CD14-positive monocyte (primary cell): ENCODE results near the gene SPATA17. TPM values are rescaled to one million over a fixed set of nuclear protein-coding genes. Genes with fewer than 3 reads are reported as not detected.

Experiments
- DNase-seq, 3 donors: peaks; one replicate each; pipeline ENCODE4 v3.0.0-alpha.2; 2011 to 2022
- H2AFZ ChIP-seq: 2 replicates; pipeline ENCODE4 v1.6.0; 2012; ENCODE audit warnings: mild to moderate bottlenecking, low read depth, low read length, inconsistent platforms; ENCODE audit not compliant: insufficient read depth, poor library complexity, severe bottlenecking
- H3K27ac ChIP-seq, 2 donors: 1 replicate in 1 of 2; 2 replicates in 1 of 2; pipeline ENCODE4 v1.5.1; 2012 to 2013; ENCODE audit warnings: low read length in 2 of 2, control low read depth in 1 of 2, inconsistent platforms in 1 of 2, low read depth in 1 of 2, mild to moderate bottlenecking in 1 of 2
- H3K27me3 ChIP-seq, 2 donors: one replicate each; pipeline versions ENCODE4 v1.6.0 to v1.6.1; 2011 to 2013; ENCODE audit warnings: low read length in 2 of 2; ENCODE audit not compliant: control insufficient read depth in 2 of 2, insufficient read depth in 2 of 2
- H3K36me3 ChIP-seq, 2 donors: replicated peaks in 1 of 2; 1 replicate in 1 of 2; 2 replicates in 1 of 2; pipeline versions ENCODE4 v1.5.1 to v1.6.1; 2012 to 2013; ENCODE audit warnings: low read length in 2 of 2, control low read depth in 1 of 2, inconsistent platforms in 1 of 2, mild to moderate bottlenecking in 1 of 2; ENCODE audit not compliant: insufficient read depth in 2 of 2, control insufficient read depth in 1 of 2
- H3K4me1 ChIP-seq, 2 donors: 1 replicate in 1 of 2; 2 replicates in 1 of 2; pipeline versions ENCODE4 v1.5.1 to v1.6.1; 2012 to 2013; ENCODE audit warnings: low read length in 2 of 2, control low read depth in 1 of 2, inconsistent platforms in 1 of 2, mild to moderate bottlenecking in 1 of 2, moderate library complexity in 1 of 2; ENCODE audit not compliant: insufficient read depth in 2 of 2, control insufficient read depth in 1 of 2
- H3K4me2 ChIP-seq: replicated peaks from 2 replicates; pipeline ENCODE3; 2012; ENCODE audit warnings: low read length, moderate library complexity, mild to moderate bottlenecking; ENCODE audit not compliant: poor library complexity, severe bottlenecking; ENCODE audit errors: extremely low read depth
- H3K4me3 ChIP-seq, 3 experiments: fragments of 200-600 bp in 1 of 3; sonication (generic) in 1 of 3; replicated peaks in 1 of 3; 1 replicate in 2 of 3; 2 replicates in 1 of 3; pipeline ENCODE4 v1.5.1; 2011 to 2013; ENCODE audit warnings: low read length in 3 of 3, mild to moderate bottlenecking in 3 of 3, control low read depth in 2 of 3, low read depth in 2 of 3, inconsistent platforms in 1 of 3, moderate library complexity in 1 of 3
- H3K79me2 ChIP-seq: 2 replicates; pipeline ENCODE4 v1.6.0; 2012; ENCODE audit warnings: mild to moderate bottlenecking, control low read depth, inconsistent platforms, low read length, moderate library complexity; ENCODE audit not compliant: insufficient read depth
- H3K9ac ChIP-seq: 2 replicates; pipeline ENCODE4 v1.6.0; 2017; ENCODE audit warnings: low read length, mild to moderate bottlenecking; ENCODE audit not compliant: insufficient read depth, poor library complexity, severe bottlenecking
- H3K9me3 ChIP-seq, 2 donors: replicated peaks in 1 of 2; 1 replicate in 1 of 2; 2 replicates in 1 of 2; pipeline versions ENCODE4 v1.5.1 to v1.6.1; 2012 to 2013; ENCODE audit warnings: low read length in 2 of 2, control low read depth in 1 of 2; ENCODE audit not compliant: control insufficient read depth in 1 of 2, insufficient read depth in 1 of 2
- H4K20me1 ChIP-seq: 2 replicates; pipeline ENCODE4 v1.6.0; 2012; ENCODE audit warnings: mild to moderate bottlenecking, low read length, control low read depth, moderate library complexity; ENCODE audit not compliant: insufficient read depth
- H3K27ac Mint-ChIP-seq, 7 donors: one replicate each; pipeline ENCODE4 v1.8.0; 2020; ENCODE audit warnings: mild to moderate bottlenecking in 7 of 7, mixed read lengths in 7 of 7, moderate library complexity in 6 of 7, inconsistent platforms in 2 of 7
- H3K27me3 Mint-ChIP-seq, 3 donors: one replicate each; pipeline ENCODE4 v1.8.0; 2021 to 2022; ENCODE audit warnings: low read depth in 3 of 3, mild to moderate bottlenecking in 3 of 3, mixed read lengths in 3 of 3, moderate library complexity in 3 of 3, inconsistent platforms in 1 of 3
- H3K36me3 Mint-ChIP-seq, 2 donors: one replicate each; pipeline ENCODE4 v1.8.0; 2020; ENCODE audit warnings: mixed read lengths in 2 of 2, inconsistent platforms in 1 of 2, mild to moderate bottlenecking in 1 of 2
- H3K4me1 Mint-ChIP-seq: one replicate; pipeline ENCODE4 v1.8.0; 2020; ENCODE audit warnings: mild to moderate bottlenecking, mixed read lengths
- H3K4me3 Mint-ChIP-seq, 2 donors: one replicate each; pipeline ENCODE4 v1.8.0; 2020; ENCODE audit warnings: mild to moderate bottlenecking in 2 of 2, mixed read lengths in 2 of 2, moderate library complexity in 1 of 2
- H3K9me3 Mint-ChIP-seq, 7 donors: one replicate each; pipeline ENCODE4 v1.8.0; 2020 to 2022; ENCODE audit warnings: mixed read lengths in 7 of 7, mild to moderate bottlenecking in 6 of 7, moderate library complexity in 6 of 7, inconsistent platforms in 2 of 7
- CTCF ChIP-seq: fragments of 200-600 bp; IDR thresholded peaks from one replicate; pipeline ENCODE4 v1.8.0; 2022; ENCODE audit warnings: antibody characterized with exemption, mild to moderate bottlenecking
- WGBS: methylation state at CpG from one replicate; pipeline ENCODE4 v1.1.5; 2013; ENCODE audit warnings: missing lambda C conversion rate; ENCODE audit not compliant: insufficient coverage; 5-methylcytosine and 5-hydroxymethylcytosine counted together
- intact Hi-C, 2 donors: fragments of 100-400 bp; cut with micrococcal nuclease; formaldehyde crosslinking; loops; one replicate each; pipeline versions ENCODE4 v1.15.0 to v1.15.1; 2023
- polyA plus RNA-seq, 3 donors: library from polyadenylated mRNA; depleted of rRNA in 1 of 3; unstranded in 2 of 3; stranded (reverse) in 1 of 3; fragments of 300-500 nt in 2 of 3; fragments of >200 nt in 1 of 3; fragmentation: Illumina TruSeq in 2 of 3; gene quantifications; 1 replicate in 2 of 3; 2 replicates in 1 of 3; pipeline ENCODE4 v1.2.3, GENCODE V29; 2012 to 2021

SPATA17 gene
- polyA plus RNA-seq, 3 donors = 0.28 TPM; not detected in 2

- H3K4me3 ChIP-seq = no peak overlapping the region
- no peaks in the 10 kb centered on the region for H3K36me3 Mint-ChIP-seq
- no peak for TF ChIP-seq CTCF
- no peak overlapping the region for H3K27ac Mint-ChIP-seq
- H3K4me3 Mint-ChIP-seq = no peak overlapping the region
- H3K27ac ChIP-seq = no peak overlapping the region
- H3K79me2 ChIP-seq = no peaks in the 10 kb centered on the region
- H4K20me1 ChIP-seq = no peaks in the 10 kb centered on the region
- H2AFZ ChIP-seq = no peak overlapping the region
- no peaks in the 10 kb centered on the region for H3K4me1 ChIP-seq
- H3K36me3 ChIP-seq = no peaks in the 10 kb centered on the region
- intact Hi-C loops = no loop called here
- no peaks in the 10 kb centered on the region for H3K9me3 ChIP-seq
- no peak overlapping the region for H3K9ac ChIP-seq
- no peaks in the 10 kb centered on the region for H3K4me1 Mint-ChIP-seq
- H3K4me2 ChIP-seq = no peak overlapping the region
- DNase-seq = no peak
- H3K27me3 Mint-ChIP-seq = no peaks in the 10 kb centered on the region
- no peaks in the 10 kb centered on the region for H3K27me3 ChIP-seq
- peaks cover 0 to 9% (median 3%) of the 10 kb centered on the region in 7 donors for H3K9me3 Mint-ChIP-seq
- 100% methylated on average over 1 of the region's 1 CpG for WGBS
Measured at GRCh38 chr1:217899614-217900013, 268.5 kb downstream of the SPATA17 start.

GRCh38 chr1:217907504-217907903 is 276.4 kb downstream of the SPATA17 start:
- no peaks in the 10 kb centered on the region for H3K36me3 Mint-ChIP-seq
- no peak overlapping the region for H3K4me3 Mint-ChIP-seq
- Histone ChIP-seq H3K9ac (no peak overlapping the region), H2AFZ (no peak overlapping the region), H3K4me3 (no peak overlapping the region), H3K4me2 (no peak overlapping the region), H3K36me3 (no peaks in the 10 kb centered on the region), H3K9me3 (no peaks in the 10 kb centered on the region), H3K27ac (no peak overlapping the region), H4K20me1 (no peaks in the 10 kb centered on the region), H3K79me2 (no peaks in the 10 kb centered on the region), H3K4me1 (no peaks in the 10 kb centered on the region), H3K27me3 (no peaks in the 10 kb centered on the region)
- intact Hi-C loops = no loop called here
- H3K4me1 Mint-ChIP-seq = no peaks in the 10 kb centered on the region
- DNase-seq = no peak
- no peak for TF ChIP-seq CTCF
- peaks cover 0 to 2% (median 0%) of the 10 kb centered on the region in 3 donors for H3K27me3 Mint-ChIP-seq
- no peak overlapping the region for H3K27ac Mint-ChIP-seq
- 67% methylated on average over 1 of the region's 2 CpGs for WGBS
- peaks cover 0 to 11% (median 0%) of the 10 kb centered on the region in 7 donors for H3K9me3 Mint-ChIP-seq
